Keratinocyte (primary cell): ENCODE data around the gene PTMS.

Experiments used
- EZH2 ChIP-seq: IDR thresholded peaks from one replicate; pipeline ENCODE4 v1.6.1; 2012; ENCODE audit warnings: inconsistent platforms, mild to moderate bottlenecking, low read length, moderate library complexity
- TF ChIP-seq, protein P1 (sequence below), 3 experiments: IDR thresholded peaks in 1 of 3; conservative IDR thresholded peaks in 1 of 3; optimal IDR thresholded peaks in 1 of 3; 2 replicates in 2 of 3; 3 replicates in 1 of 3; pipeline versions ENCODE3 to v1.5.1; 2011; ENCODE audit warnings: low read length in 3 of 3, mild to moderate bottlenecking in 3 of 3, moderate library complexity in 2 of 3, control low read depth in 1 of 3, inconsistent platforms in 1 of 3; ENCODE audit not compliant: insufficient read depth in 2 of 3; ENCODE audit errors: extremely low read depth in 1 of 3

DNA sequence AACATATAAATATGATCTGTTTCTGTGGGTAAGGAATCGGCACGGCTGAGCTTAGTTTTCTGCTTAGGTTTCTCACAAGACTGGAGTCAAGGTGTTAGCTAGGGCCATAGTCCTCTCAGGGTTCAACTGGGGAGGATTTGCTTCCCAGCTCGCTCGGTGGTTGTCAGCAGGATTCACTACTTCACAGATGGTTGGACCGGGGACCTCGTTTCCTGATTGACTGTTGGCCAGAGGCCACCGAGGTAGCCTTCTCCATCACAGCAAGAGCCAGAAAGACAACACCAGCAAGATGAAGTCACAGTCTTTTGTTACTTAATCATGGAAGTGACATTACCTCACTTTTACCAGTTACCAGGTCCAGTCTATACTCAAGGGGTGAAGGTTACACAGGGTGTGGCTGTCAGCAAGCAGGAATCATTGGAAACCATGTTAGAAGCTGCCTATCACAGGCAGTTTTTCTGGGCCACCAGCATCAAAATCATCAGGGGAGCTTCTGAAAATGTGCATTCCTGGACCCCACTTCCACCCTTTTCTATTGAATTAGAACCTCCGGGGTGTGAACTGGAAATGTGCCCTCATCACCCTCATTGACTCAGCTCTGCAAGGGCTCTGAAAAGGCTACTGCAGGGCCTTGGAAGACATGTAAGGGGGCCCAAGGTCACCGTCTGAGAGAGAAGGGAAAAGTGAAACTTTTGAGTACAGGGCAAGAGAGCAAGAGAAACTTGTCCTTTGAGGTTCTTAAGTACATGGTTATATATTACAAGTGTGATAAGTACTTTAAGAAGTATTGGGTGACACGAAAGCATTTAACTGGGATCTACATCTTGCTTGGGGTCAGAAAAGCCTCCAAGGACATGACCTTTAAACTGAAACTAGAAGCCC, 31.4 kb upstream of the PTMS start:
- TF ChIP-seq, protein P1, sequence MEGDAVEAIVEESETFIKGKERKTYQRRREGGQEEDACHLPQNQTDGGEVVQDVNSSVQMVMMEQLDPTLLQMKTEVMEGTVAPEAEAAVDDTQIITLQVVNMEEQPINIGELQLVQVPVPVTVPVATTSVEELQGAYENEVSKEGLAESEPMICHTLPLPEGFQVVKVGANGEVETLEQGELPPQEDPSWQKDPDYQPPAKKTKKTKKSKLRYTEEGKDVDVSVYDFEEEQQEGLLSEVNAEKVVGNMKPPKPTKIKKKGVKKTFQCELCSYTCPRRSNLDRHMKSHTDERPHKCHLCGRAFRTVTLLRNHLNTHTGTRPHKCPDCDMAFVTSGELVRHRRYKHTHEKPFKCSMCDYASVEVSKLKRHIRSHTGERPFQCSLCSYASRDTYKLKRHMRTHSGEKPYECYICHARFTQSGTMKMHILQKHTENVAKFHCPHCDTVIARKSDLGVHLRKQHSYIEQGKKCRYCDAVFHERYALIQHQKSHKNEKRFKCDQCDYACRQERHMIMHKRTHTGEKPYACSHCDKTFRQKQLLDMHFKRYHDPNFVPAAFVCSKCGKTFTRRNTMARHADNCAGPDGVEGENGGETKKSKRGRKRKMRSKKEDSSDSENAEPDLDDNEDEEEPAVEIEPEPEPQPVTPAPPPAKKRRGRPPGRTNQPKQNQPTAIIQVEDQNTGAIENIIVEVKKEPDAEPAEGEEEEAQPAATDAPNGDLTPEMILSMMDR (optimal IDR thresholded peaks at IDR 0.05 in 1 of 3, IDR thresholded peaks at IDR 0.05 in 1 of 3, conservative IDR thresholded peaks at IDR 0.05 in 1 of 3; ENCODE audit: extremely low read depth in 1 of 3, insufficient read depth in 2 of 3, low read length in 3 of 3): no peak
- no peak for TF ChIP-seq EZH2
